GM21825 (cell line): ENCODE results near the gene MATCAP1.

ENCODE experiments used
- ATAC-seq: cut with Tn5 transposase; IDR thresholded peaks from one replicate; pipeline ENCODE4 v1.9.1; 2021; ENCODE audit warnings: mild to moderate bottlenecking, moderate library complexity; ENCODE audit not compliant: unreplicated experiment

MATCAP1 gene

DNA sequence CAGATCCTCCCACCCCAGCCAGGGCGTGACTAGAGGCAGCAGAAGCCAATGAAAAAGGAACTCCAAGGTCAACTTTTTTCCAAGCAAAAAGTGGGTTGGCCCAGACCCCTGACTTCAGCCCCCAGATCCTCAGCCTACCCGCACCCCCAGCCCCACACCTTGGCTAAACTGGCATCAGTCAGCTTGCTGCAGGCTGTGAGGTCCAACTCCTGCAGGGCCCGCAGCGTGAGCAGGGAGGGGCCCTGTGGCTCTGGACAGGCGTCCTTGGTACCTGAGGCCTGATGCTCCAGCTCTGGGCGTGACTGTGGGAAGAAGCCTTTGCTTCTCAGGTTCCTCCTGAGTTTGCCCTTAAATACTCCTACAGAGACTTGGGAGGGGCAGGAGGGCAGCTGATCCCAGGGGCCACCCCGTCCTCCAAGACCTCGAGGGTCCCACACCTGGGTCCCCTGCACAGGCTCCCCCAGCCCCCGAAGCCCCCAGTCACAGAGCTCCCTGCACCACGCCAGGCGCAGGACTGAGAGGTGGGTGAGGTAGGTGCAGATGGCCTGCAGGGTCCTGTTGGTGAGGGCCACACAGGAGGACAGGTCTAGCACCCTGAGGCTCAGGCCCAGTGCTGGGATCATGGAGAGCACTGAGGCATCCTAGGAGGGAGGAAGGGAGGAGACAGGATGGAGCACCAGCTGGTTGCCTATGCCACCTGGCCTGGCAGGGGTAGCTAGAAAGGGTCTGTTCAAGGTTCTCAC lies 24.6 kb upstream of the MATCAP1 start:
- ATAC-seq = no peak

DNA sequence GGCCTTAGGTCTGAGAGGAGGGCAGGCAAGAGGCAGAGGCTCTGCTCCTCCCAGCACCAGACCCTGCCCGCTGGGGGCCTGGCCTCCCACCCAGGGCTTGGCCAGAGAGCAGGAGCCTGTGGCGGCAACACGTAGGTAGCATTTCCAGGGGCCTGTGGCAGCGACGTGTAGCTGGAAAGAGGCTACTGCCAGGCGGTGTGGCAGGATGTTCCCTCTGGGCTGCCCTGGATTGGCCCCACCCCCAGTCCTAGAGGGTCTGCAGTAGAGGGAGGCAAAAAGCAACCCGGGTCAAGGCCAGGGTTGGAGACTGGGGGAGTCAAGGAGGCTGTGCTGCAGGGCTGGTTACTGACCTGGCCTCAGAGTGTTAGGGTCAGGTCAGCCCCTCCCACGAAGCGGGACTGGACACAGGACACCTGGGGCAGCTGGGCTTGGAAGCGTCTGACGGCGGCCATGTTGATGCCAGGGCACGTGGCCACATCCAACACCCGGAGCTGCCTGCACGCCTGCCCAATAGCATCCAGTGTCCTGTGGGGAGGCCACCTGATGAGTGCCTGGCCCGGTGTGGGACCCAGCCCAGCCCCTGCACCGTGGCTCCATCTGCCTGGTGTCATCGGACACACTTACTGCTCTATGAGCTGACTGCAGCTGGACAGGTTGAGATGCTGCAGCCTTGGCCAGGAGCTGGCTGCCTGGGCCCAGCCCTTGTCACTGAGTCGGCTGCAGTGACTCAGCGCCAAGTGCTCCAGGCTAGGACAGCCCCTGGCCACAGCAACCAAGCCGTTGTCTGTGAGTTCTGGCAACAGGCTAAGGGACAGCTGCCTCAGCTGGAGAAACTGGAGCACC lies 23.7 kb upstream of the MATCAP1 start:
- ATAC-seq = no peak

DNA sequence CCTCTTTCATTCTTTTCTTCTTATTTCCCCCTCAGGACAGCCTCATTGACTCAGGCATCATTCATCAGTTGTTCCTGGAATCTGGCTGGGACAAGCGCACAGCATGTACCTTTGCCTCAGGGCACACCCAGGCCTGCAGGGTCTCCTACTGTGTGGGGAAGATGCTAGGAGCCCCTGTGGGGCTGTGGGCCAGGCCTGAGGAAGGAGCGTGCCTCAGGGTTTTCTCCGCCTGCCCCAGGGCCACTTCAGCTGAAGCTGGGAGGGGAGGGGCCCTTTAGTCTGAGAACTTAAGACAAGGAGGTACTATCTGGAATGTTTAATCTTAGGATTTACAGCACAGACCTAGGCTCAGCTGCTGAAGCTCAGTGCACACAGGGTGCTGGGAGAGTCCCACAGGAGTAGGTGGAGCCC lies 23.1 kb upstream of the MATCAP1 start:
- no peak for ATAC-seq

DNA sequence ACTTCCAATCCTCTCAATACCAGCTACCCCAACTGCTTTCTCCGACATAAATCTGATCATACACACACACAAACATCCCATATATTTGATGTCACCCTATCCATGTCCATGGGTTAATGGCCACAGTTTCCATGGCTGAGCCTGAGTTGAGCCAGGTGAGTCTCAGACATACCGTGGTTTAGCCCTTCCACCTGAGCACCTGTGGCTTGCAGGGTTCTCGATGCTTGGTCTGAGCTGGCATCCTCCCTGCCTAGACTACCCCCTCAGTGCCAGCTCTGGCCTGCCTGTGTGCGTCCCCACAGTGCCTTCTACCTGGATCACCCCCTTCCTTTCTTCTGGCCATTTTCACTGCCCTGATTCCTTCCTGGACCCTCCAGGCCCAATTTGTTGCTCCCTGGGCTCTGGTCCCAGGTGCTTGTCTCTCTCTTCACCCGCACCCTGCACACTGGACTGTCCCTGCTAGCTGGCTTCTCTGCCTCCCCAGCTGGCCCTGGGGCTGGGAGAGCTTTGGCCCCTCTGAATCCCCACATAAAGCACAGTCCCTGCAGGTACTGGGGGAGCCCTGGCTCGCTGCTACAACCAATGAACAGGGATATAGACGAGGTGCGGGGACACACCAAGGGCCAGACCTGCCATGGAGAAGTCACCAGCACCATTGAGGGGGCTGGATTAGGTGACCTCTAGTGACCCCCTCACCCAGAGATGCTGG lies 22.5 kb upstream of the MATCAP1 start:
- ATAC-seq = no peak

DNA sequence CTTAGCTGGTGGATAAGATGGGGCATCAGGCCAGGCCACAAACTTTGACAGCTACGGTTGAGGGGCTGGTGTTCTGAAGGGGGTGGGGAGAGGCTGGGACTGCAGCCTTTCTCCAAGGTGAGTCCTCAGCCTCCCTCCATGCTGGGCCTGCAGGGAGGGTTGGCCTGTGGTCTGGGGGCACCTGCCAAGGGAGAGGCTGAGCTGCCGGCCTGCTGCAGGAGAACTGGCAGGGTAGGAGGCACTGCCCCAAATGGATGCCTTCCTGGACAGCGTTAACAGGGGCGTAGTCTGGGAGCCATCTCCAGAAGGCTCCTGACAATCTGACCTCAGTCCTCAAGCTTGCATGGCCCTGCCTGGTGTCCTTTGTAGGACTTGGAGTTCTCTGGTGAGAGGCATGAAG lies 20.3 kb upstream of the MATCAP1 start:
- no peak for ATAC-seq

DNA sequence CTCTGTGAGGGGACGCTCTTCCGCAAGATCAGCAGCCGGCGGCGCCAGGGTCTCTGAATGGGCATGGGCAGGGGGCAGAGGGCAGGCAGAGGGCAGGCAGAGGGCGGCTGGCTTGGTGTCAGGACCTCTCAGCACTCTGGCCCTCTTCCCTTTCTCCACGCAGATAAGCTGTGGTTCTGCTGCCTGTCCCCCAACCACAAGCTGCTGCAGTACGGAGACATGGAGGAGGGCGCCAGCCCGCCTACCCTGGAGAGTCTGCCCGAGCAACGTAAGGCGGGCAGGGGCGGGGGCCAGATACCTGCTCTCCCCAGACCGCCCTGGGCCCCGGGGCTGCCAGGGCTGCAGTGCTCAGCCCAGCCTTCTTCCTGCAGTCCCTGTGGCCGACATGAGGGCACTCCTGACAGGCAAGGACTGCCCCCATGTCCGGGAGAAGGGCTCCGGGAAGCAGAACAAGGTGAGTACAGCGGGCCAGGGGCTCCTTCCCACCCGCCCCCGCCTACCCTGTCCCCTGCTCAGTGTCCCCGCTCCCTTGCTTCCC lies 19.3 kb upstream of the MATCAP1 start:
- ATAC-seq = no peak

DNA sequence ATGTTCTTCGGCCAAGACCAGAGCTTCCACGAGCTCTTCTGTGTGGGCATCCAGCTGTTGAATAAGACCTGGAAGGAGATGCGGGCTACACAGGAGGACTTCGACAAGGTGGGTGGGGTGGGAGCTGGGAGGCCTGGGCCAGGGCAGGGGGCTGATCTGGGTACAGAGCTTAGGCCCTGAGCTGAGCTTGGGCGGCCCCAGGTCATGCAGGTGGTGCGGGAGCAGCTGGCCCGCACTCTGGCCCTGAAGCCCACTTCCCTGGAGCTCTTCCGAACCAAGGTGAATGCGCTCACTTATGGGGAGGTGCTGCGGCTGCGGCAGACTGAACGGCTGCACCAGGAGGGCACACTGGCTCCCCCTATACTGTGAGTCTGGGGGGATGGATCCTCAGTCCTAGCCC lies 18.7 kb upstream of the MATCAP1 start:
- ATAC-seq = no peak

DNA sequence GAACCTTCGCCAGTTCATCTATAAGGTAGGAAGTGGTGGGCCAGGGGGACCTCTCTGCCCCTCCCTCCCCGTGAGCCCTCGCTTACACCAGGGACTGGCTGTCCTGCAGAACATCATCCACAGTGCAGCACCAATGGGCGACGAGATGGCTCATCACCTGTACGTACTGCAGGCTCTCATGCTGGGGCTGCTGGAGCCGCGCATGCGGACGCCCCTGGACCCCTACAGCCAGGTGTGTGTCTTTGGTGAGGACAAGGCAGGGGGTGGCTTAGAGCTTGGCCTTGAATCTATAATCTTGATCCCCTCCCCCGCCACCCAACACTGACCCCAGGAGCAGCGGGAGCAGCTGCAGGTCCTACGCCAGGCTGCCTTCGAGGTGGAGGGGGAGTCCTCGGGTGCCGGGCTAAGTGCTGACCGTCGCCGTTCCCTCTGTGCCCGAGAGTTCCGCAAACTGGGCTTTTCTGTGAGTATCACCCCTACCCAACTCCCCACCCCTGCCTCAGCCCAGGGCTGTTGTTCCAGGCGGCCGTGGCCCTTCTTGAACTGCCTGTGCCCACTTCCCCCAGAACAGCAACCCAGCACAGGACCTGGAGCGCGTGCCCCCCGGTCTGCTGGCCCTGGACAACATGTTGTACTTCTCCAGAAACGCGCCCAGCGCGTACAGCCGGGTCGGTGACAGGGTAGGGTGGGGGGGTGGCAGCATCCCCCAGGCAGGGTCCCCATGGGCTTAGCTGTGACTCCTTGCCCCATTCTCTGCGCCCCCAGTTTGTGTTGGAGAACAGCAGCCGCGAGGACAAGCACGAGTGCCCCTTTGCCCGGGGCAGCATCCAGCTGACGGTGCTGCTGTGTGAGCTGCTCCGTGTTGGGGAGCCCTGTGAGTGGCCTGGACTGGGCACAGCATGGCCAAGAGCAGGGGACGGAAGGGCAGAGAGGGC lies 17.9 kb upstream of the MATCAP1 start:
- no peak for ATAC-seq

DNA sequence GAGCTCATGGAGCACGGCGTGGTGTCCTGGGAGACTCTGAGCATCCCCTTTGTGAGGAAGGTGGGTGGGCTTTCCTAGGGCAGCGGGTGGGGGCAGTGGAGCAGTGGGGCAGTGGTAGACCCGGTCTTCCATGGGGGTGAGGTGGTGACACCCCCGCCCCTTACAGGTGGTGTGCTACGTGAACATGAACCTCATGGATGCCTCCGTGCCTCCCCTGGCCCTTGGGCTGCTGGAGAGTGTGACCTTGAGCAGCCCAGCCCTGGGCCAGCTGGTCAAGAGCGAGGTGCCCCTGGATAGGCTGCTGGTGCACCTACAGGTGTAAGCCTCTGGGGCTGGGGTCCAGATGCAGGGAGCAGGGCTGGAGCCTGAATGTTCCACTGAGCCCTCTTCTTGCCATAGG lies 16.7 kb upstream of the MATCAP1 start:
- no peak for ATAC-seq

DNA sequence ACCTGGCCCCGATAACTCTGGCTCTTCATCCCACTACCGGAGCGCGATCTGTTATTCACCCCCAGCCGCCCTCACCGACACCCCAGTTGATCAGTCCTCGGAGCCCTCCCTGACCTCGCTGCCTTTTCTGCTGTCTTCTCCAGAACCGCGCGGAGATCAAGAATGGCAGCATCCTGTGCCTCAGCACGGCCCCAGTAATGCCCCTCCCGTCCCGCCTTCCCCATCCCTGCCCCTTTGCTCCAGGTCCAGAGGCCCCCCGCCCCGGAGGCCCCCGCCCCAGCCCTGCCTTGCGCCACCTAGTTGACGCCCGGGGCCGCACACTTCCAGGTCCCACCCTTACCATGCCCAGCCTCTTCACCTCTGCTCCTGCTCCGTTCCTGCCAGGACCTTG lies 16.0 kb upstream of the MATCAP1 start:
- ATAC-seq = no peak

DNA sequence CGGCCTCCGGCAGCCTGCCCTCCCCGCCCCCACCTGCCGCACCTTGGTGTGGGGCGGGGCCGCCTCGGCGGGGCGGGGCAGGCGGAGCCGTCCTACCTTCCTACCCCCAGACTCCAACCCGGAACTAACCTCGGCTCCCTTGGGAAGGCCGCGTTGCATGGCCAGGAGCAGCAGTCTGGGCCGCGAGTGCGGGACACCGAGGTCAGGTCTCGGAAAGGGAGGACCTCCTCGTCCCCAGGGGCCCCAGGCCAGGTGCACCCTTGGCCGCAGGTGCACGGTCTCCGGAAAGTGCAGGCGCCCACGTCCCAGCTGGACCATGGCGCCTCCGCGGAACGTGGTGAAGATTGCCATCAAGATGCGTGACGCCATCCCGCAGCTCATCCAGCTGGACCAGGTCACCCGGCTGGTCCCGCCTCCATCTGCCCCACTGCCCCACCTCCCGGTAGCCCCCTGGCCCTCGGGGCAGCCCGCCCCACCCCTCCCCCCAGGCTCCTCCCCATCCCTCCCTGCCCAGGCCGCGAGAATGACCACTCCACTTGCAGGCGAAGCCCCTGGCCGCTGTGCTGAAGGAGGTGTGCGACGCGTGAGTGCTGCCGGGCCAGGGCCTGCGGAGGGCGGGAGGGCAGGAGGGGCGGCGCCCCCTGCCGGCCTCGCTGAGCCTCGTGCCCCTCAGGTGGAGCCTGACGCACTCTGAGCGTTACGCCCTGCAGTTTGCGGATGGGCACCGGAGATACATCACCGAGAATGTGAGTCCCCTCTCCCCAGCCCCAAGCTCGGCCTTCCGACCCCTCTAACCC lies 15.4 kb upstream of the MATCAP1 start, which contains the start of gene ELMO3:
TSS of gene ELMO3 (plus strand) at position 121 of the 797 bp plus-strand sequence. CDS start at position 317, 196 bp downstream.
- ATAC-seq = no peak

DNA sequence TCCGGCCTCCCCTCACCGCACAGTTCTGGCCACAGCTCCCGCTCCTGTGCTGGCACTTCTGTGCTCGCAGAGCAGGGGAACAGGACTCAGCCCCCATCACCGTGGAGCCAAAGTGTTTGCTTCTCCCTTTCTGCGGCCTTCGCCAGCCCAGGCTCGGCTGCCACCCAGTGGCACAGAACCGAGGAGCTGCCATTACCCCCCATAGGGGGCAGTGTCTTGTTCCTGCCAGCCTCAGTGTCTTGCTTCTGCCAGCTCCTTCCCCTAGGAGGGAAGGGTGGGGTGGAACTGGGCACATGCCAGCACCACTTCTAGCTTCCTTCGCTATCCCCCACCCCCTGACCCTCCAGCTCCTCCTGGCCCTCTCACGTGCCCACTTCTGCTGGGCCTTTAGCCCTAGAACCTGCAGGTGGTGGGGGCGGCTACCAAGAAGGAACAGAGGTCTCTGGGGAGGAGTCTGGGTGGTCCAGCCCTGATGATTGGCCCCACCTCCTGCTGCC lies 14.5 kb upstream of the MATCAP1 start:
- no peak for ATAC-seq

DNA sequence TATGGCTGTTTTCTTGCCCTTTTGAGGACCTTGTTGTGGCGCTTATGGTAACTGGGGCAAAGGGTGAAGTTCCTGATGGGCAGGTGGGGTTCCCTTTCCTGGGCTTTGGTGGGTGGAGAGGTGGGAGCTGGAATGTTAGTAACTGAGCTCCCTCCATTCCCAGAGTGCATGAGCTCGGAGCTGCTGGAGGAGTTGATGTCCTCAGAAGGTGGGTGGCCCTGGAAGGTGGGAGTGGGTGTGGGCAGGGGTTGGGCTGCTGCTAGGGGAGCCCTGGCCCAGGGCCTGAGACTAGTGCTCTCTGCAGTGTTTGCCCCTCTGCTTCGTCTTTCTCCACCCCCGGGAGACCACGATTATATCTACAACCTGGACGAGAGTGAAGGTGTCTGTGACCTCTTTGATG lies 13.9 kb upstream of the MATCAP1 start:
- ATAC-seq = no peak

DNA sequence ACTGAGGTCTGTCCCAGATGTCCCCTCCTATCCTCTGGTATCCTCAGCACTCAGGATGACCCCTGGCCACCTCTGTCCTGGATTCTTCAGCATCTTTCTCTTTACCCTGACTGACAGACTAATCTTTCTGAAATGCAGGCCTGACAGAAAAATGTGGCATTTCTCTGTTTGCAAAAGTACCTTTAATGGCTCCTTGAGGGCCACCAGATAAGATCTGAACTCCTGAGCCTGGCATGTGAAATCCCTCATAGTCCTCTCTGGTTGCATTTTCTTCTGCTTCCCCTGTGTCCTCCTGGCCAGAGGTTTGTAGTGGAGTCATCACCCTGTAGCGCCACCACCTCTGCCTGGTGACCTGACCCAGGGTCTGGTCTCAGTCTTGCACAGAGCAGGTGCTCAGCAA lies 13.1 kb upstream of the MATCAP1 start:
- ATAC-seq = no peak

DNA sequence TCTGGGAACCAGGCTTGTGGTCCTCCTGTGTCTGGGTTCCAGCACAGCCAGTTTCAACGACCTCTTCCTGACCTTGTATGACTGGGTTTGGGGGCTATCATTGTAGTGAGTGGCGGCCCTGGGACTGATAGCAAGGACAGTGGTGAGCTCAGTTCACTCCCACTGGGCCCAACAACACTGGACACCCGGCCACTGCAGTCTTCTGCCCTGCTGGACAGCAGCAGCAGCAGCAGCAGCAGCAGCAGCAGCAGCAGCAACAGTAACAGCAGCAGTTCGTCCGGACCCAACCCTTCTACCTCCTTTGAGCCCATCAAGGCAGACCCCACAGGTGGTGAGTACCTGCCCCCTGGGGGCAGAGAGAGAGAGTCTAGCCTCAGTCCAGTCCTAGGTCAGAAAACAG lies 11.9 kb upstream of the MATCAP1 start:
- ATAC-seq = no peak

DNA sequence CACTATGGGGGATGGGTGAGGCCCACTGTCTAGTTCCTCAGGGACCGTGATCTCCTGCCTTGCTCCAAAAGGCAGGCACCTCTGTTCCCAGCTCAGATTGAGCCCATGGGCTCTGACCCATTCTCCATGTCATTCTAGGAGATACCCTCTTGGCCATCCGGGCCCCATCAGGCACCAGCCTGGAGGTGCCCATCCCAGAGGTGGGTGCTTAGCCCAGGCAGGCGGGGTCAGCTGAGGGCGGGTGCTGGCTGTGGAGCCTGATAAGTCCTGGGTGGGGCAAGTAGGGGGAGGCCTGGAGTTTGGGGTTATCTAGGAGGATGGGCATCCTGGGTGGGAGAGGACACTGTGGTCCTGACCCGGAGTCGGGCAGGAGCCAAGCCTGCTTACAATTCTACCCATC lies 10.5 kb upstream of the MATCAP1 start:
- no peak for ATAC-seq

DNA sequence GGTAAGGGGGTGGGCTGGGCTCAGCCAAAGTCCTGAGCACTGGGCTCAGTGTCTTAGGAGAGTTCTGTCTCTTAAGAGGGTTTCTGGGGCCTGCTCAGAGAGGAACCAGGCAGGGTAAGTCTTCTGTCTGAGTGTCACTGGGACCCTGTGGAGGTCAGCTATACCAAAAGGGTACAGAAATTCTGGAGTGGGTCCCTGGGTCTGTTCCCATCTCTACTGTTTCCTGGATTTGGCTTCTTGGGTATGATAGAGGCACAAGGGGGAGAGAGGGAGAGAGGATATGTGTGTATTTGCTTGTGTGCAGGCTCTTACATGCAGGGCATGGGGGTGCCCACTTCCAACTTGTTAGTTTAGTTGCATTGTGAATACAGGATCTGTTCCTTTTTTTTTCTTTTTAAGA lies 9.8 kb upstream of the MATCAP1 start:
- ATAC-seq = no peak

DNA sequence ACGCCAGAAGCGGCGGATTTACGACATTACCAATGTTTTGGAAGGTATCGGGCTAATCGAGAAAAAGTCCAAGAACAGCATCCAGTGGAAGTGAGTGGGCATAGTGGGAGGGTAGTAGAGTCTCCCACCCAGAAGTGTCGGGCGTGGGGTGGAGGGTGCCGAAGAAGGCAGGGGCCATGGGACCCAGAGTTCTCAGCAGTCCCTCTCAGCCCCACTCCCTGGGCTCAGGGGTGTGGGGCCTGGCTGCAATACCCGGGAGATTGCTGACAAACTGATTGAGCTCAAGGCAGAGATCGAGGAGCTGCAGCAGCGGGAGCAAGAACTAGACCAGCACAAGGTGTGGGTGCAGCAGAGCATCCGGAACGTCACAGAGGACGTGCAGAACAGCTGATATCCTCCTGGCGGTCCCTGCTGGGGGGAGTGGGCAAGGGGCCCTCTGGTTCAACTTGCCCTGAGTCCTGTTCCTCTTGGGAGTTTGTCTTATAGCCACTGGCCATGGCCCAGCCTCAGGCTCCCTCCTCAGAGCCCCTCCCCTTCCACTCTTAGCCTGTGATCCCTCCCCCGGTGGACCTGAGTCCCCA lies 9.1 kb upstream of the MATCAP1 start:
- ATAC-seq = peak; percentile 7
